Osteoblast (primary cell): ENCODE results near the gene DRD5. TPM values are rescaled to one million over a fixed set of nuclear protein-coding genes. Genes with fewer than 3 reads are reported as not detected.
A peak's percentile ranks its signal among the peaks of the same experiment; 100 is the strongest.

Source experiments
- DNase-seq: peaks from one replicate; pipeline ENCODE4 v3.0.0; 2011; ENCODE audit warnings: low spot score, mixed read lengths; ENCODE audit not compliant: insufficient read length; ENCODE audit errors: missing footprints
- H2AFZ ChIP-seq: 2 replicates; pipeline ENCODE4 v1.6.0; 2011; ENCODE audit warnings: mild to moderate bottlenecking, low read length
- H3K27ac ChIP-seq: 2 replicates; pipeline ENCODE4 v1.5.1; 2011; ENCODE audit warnings: mild to moderate bottlenecking, low read depth, low read length, moderate library complexity
- H3K27me3 ChIP-seq: 2 replicates; pipeline ENCODE4 v1.6.0; 2012; ENCODE audit warnings: mild to moderate bottlenecking, control low read depth, inconsistent platforms, low read length, moderate library complexity; ENCODE audit not compliant: insufficient read depth
- H3K36me3 ChIP-seq: 2 replicates; pipeline ENCODE4 v1.5.1; 2011; ENCODE audit warnings: mild to moderate bottlenecking, low read length, control low read depth, moderate library complexity; ENCODE audit not compliant: insufficient read depth
- H3K4me1 ChIP-seq: 2 replicates; pipeline ENCODE4 v1.5.1; 2011; ENCODE audit warnings: mild to moderate bottlenecking, low read length, control low read depth, moderate library complexity; ENCODE audit not compliant: insufficient read depth
- H3K4me2 ChIP-seq: 2 replicates; pipeline ENCODE4 v1.6.0; 2011; ENCODE audit warnings: mild to moderate bottlenecking, low read length; ENCODE audit not compliant: insufficient read depth
- H3K4me3 ChIP-seq: fragments of 200-600 bp; sonication (generic); 3 replicates; pipeline ENCODE4 v1.5.1; 2012; ENCODE audit warnings: mild to moderate bottlenecking, low read length, inconsistent platforms; ENCODE audit not compliant: insufficient read depth
- H3K79me2 ChIP-seq: 2 replicates; pipeline ENCODE4 v1.6.0; 2012; ENCODE audit warnings: mild to moderate bottlenecking, low read length, control low read depth, inconsistent platforms; ENCODE audit not compliant: insufficient read depth
- H3K9me3 ChIP-seq: 2 replicates; pipeline ENCODE4 v1.5.1; 2011; ENCODE audit warnings: low read depth, low read length, control low read depth
- H4K20me1 ChIP-seq: 2 replicates; pipeline ENCODE4 v1.6.0; 2012; ENCODE audit warnings: mild to moderate bottlenecking, low read length, control low read depth; ENCODE audit not compliant: insufficient read depth
- total RNA-seq: library from RNA; depleted of rRNA; stranded (reverse); fragments of >200 nt; gene quantifications from 2 replicates; pipeline ENCODE4 v1.2.3, GENCODE V29; 2012
- TF ChIP-seq, protein P1 (sequence below): IDR thresholded peaks from 2 replicates; pipeline ENCODE4 v1.5.1; 2011; ENCODE audit warnings: mild to moderate bottlenecking, low read depth, low read length, moderate library complexity; ENCODE audit errors: extremely low read depth

DRD5 gene
- total RNA-seq, 1 donor = not detected

DNA sequence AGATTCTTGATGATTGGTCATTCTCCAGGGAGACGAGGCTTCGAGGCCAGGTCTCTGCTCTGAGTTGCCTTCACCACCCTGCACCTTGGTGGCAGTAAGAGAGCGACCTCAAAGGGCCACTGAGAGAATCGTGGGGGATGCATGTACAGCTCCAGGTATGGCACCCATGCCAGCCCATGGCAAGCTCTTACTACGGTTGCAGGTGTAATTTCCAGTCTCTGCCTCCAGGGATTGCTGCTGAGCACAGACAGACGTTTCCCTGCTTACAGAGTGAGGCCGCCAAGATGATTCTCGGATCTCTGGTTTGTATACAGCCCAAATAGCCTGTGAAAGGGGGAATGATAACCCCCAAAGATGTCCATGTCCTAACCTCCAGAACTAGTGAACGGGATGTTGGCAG lies 16.3 kb upstream of the DRD5 start:
- TF ChIP-seq, protein P1, sequence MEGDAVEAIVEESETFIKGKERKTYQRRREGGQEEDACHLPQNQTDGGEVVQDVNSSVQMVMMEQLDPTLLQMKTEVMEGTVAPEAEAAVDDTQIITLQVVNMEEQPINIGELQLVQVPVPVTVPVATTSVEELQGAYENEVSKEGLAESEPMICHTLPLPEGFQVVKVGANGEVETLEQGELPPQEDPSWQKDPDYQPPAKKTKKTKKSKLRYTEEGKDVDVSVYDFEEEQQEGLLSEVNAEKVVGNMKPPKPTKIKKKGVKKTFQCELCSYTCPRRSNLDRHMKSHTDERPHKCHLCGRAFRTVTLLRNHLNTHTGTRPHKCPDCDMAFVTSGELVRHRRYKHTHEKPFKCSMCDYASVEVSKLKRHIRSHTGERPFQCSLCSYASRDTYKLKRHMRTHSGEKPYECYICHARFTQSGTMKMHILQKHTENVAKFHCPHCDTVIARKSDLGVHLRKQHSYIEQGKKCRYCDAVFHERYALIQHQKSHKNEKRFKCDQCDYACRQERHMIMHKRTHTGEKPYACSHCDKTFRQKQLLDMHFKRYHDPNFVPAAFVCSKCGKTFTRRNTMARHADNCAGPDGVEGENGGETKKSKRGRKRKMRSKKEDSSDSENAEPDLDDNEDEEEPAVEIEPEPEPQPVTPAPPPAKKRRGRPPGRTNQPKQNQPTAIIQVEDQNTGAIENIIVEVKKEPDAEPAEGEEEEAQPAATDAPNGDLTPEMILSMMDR = peak; percentile 26
- Histone ChIP-seq H2AFZ (no peak overlapping the region), H3K27me3 (no peaks in the 10 kb centered on the region), H3K36me3 (no peaks in the 10 kb centered on the region), H3K27ac (no peak overlapping the region), H3K4me2 (no peak overlapping the region), H3K4me3 (no peak overlapping the region), H4K20me1 (no peaks in the 10 kb centered on the region), H3K9me3 (no peaks in the 10 kb centered on the region), H3K79me2 (no peaks in the 10 kb centered on the region), H3K4me1 (no peaks in the 10 kb centered on the region)
- DNase-seq = no peak

DNA sequence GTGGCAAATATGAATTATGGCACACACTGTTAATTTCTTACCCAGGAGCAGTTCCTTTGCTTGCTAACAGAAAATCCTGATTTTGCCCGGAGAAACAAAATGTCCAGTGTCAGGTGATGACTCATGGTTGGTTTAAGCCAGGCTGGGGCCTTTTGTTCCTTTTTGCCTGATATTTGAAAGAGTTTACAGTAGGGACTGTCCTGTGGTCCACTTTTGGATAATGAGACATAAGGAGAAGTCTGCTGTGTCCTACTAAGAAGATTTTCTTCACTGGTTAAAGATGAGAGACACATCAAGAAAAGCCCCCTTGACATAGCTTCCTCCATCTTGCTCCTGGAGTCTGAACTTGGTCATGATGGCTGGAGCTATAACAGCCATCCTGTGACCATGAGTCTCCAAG lies 12.1 kb upstream of the DRD5 start:
- no peak overlapping the region for H3K27ac ChIP-seq
- no peak overlapping the region for H3K4me2 ChIP-seq
- H3K9me3 ChIP-seq = no peaks in the 10 kb centered on the region
- no peak overlapping the region for H2AFZ ChIP-seq
- H3K36me3 ChIP-seq = no peaks in the 10 kb centered on the region
- no peak overlapping the region for H3K4me3 ChIP-seq
- H3K4me1 ChIP-seq = no peaks in the 10 kb centered on the region
- H4K20me1 ChIP-seq = no peaks in the 10 kb centered on the region
- DNase-seq = no peak
- TF ChIP-seq, protein P1 = no peak
- no peaks in the 10 kb centered on the region for H3K79me2 ChIP-seq
- H3K27me3 ChIP-seq = no peaks in the 10 kb centered on the region

DNA sequence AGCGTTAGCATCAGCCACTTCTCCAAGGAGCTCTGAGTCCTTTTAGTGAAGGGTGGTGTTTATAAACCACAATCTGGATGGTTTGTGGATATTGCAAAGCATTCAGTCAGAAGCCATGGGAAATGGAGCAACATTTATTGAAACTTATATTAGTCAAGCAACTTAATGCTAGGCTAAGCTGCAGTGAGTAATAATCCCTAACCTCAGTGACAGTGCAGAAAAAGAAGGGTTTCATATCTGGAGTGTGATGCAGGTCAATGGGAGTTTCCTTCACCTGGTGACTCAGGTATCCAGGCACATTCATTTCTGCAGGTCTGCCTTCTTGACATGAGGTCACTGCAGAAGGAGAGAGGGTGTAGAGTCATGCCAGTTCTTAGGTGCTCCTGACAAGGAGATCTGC lies 10.4 kb upstream of the DRD5 start:
- H3K27me3 ChIP-seq = no peaks in the 10 kb centered on the region
- H3K4me1 ChIP-seq = no peaks in the 10 kb centered on the region
- H3K4me3 ChIP-seq = no peak overlapping the region
- no peaks in the 10 kb centered on the region for H3K79me2 ChIP-seq
- DNase-seq = no peak
- H3K4me2 ChIP-seq = no peak overlapping the region
- no peak overlapping the region for H3K27ac ChIP-seq
- no peaks in the 10 kb centered on the region for H3K36me3 ChIP-seq
- no peaks in the 10 kb centered on the region for H3K9me3 ChIP-seq
- no peaks in the 10 kb centered on the region for H4K20me1 ChIP-seq
- TF ChIP-seq, protein P1 = no peak
- no peak overlapping the region for H2AFZ ChIP-seq

DNA sequence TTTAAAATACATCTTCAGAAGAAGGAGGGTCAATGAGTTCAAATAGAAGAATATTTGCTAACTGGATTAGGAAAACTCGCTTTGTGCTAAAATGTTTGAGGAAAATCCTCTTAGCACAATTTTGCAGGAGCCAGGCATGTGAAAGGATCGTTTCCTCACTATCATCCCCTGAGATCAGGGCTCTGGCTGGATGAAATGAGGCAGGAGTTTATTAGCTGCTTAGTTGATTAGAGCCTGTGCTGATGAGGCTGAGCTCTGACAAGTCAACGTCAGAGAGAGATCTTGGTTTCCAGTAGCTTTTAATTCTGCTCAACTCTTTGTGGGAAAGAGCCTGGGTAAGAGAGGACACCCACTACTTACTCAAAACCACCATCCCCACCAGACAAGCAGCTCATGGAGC lies 8.0 kb upstream of the DRD5 start:
- no peaks in the 10 kb centered on the region for H3K79me2 ChIP-seq
- no peak overlapping the region for H3K4me2 ChIP-seq
- TF ChIP-seq, protein P1 = no peak
- H3K4me1 ChIP-seq = no peaks in the 10 kb centered on the region
- no peaks in the 10 kb centered on the region for H4K20me1 ChIP-seq
- no peaks in the 10 kb centered on the region for H3K9me3 ChIP-seq
- no peak overlapping the region for H3K4me3 ChIP-seq
- no peak for DNase-seq
- no peaks in the 10 kb centered on the region for H3K27me3 ChIP-seq
- no peak overlapping the region for H3K27ac ChIP-seq
- no peaks in the 10 kb centered on the region for H3K36me3 ChIP-seq
- no peak overlapping the region for H2AFZ ChIP-seq
